Measurements from ENCODE around the gene KIFC3.

KIFC3 gene

GRCh38 chr16:57778658-57779057 lies 23.6 kb downstream of the KIFC3 start:
- Histone ChIP-seq H3K9me2 (replicated peaks; ENCODE audit: control insufficient read depth, low read length) (no peaks in the 10 kb centered on the region), H4K20me1 (ENCODE audit: control insufficient read depth, insufficient read depth, low read depth, low read length) (no peaks in the 10 kb centered on the region), H3K36me3 (ENCODE audit: control insufficient read depth, low read length) (no peaks in the 10 kb centered on the region), H3K4me3 (ENCODE audit: low read length) (no peak overlapping the region), H3K9me3 (ENCODE audit: control insufficient read depth, insufficient read depth, low read length) (no peaks in the 10 kb centered on the region), H3K79me2 (ENCODE audit: control insufficient read depth, low read length) (no peaks in the 10 kb centered on the region), H3K4me1 (ENCODE audit: control insufficient read depth, low read length) (no peaks in the 10 kb centered on the region), H3K27ac (ENCODE audit: low read depth, low read length) (no peak overlapping the region), H3K27me3 (ENCODE audit: control insufficient read depth, low read length) (no peaks in the 10 kb centered on the region), H3F3A (ENCODE audit: control insufficient read depth, insufficient read depth) (no peaks in the 10 kb centered on the region), H3K4me2 (ENCODE audit: low read length) (no peak overlapping the region)
- no peak for TF ChIP-seq CTCF (IDR thresholded peaks at IDR 0.05; ENCODE audit: low read depth, low read length, poor library complexity, severe bottlenecking)
- no peak for TF ChIP-seq EZH2phosphoT487 (IDR thresholded peaks at IDR 0.05; ENCODE audit: borderline replicate concordance, low read length)

- no peak for TF ChIP-seq CTCF (IDR thresholded peaks at IDR 0.05; ENCODE audit: low read depth, low read length, poor library complexity, severe bottlenecking)
- no peak for TF ChIP-seq EZH2phosphoT487 (IDR thresholded peaks at IDR 0.05; ENCODE audit: borderline replicate concordance, low read length)
- H4K20me1 ChIP-seq (ENCODE audit: control insufficient read depth, insufficient read depth, low read depth, low read length) = no peaks in the 10 kb centered on the region
- no peaks in the 10 kb centered on the region for H3F3A ChIP-seq (ENCODE audit: control insufficient read depth, insufficient read depth)
- no peaks in the 10 kb centered on the region for H3K79me2 ChIP-seq (ENCODE audit: control insufficient read depth, low read length)
- H3K4me3 ChIP-seq (ENCODE audit: low read length) = no peak overlapping the region
- H3K27me3 ChIP-seq (ENCODE audit: control insufficient read depth, low read length) = no peaks in the 10 kb centered on the region
- no peak overlapping the region for H3K27ac ChIP-seq (ENCODE audit: low read depth, low read length)
- H3K9me3 ChIP-seq (ENCODE audit: control insufficient read depth, insufficient read depth, low read length) = no peaks in the 10 kb centered on the region
- no peaks in the 10 kb centered on the region for H3K9me2 ChIP-seq (replicated peaks; ENCODE audit: control insufficient read depth, low read length)
- no peak overlapping the region for H3K4me2 ChIP-seq (ENCODE audit: low read length)
- H3K36me3 ChIP-seq (ENCODE audit: control insufficient read depth, low read length) = no peaks in the 10 kb centered on the region
- H3K4me1 ChIP-seq (ENCODE audit: control insufficient read depth, low read length) = no peaks in the 10 kb centered on the region
Measured at GRCh38 chr16:57775661-57776469, 26.4 kb downstream of the KIFC3 start.

- Histone ChIP-seq H3K4me1 (ENCODE audit: control insufficient read depth, low read length) (no peaks in the 10 kb centered on the region), H3K4me2 (ENCODE audit: low read length) (no peak overlapping the region), H3K4me3 (ENCODE audit: low read length) (no peak overlapping the region), H3K27me3 (ENCODE audit: control insufficient read depth, low read length) (no peaks in the 10 kb centered on the region), H3K9me2 (replicated peaks; ENCODE audit: control insufficient read depth, low read length) (no peaks in the 10 kb centered on the region), H3K9me3 (ENCODE audit: control insufficient read depth, insufficient read depth, low read length) (no peaks in the 10 kb centered on the region), H3F3A (ENCODE audit: control insufficient read depth, insufficient read depth) (no peaks in the 10 kb centered on the region), H3K36me3 (ENCODE audit: control insufficient read depth, low read length) (no peaks in the 10 kb centered on the region), H3K27ac (ENCODE audit: low read depth, low read length) (no peak overlapping the region), H4K20me1 (ENCODE audit: control insufficient read depth, insufficient read depth, low read depth, low read length) (no peaks in the 10 kb centered on the region), H3K79me2 (ENCODE audit: control insufficient read depth, low read length) (no peaks in the 10 kb centered on the region)
- no peak for TF ChIP-seq CTCF (IDR thresholded peaks at IDR 0.05; ENCODE audit: low read depth, low read length, poor library complexity, severe bottlenecking)
- no peak for TF ChIP-seq EZH2phosphoT487 (IDR thresholded peaks at IDR 0.05; ENCODE audit: borderline replicate concordance, low read length)
Measured at GRCh38 chr16:57774705-57775285, 27.5 kb downstream of the KIFC3 start.

All from DOHH2 (cell line).